Pancreas (tissue), 10 donors: ENCODE data around the gene TRIM9. TPM values are rescaled to one million over a fixed set of nuclear protein-coding genes. Genes with fewer than 3 reads are reported as not detected.

Experiments
- ATAC-seq, 4 donors: fragments of 200-7000 bp; cut with Tn5 transposase; one replicate each; pipeline versions ENCODE4 v1.8.0 to v1.9.1; 2020; ENCODE audit warnings: mild to moderate bottlenecking in 4 of 4, moderate library complexity in 4 of 4
- DNase-seq, 6 donors: peaks; one replicate each; pipeline ENCODE4 v3.0.0-alpha.2; 2020
- FAIRE-seq: peaks from 2 replicates; lab custom pipeline; 2012; peaks lifted over from hg19 to GRCh38; lab: Jason Lieb, UNC
- H3K27ac ChIP-seq, 4 donors: fragments of 200-600 bp; sonication (generic); 1 replicate in 3 of 4; 2 replicates in 1 of 4; pipeline versions ENCODE4 v1.5.0 to v1.8.0; 2020
- H3K27me3 ChIP-seq, 4 donors: fragments of 200-600 bp; one replicate each; pipeline ENCODE4 v1.8.0; 2021
- H3K36me3 ChIP-seq, 3 donors: fragments of 200-600 bp; sonication (generic) in 1 of 3; one replicate each; pipeline versions ENCODE4 v1.5.0 to v1.8.0; 2020 to 2021
- H3K4me1 ChIP-seq, 3 donors: fragments of 200-600 bp; one replicate each; pipeline ENCODE4 v1.8.0; 2021
- H3K4me3 ChIP-seq, 4 donors: fragments of 200-600 bp; sonication (generic) in 2 of 4; one replicate each; pipeline versions ENCODE4 v1.5.0 to v1.8.0; 2020 to 2021
- H3K9me3 ChIP-seq, 4 donors: fragments of 200-600 bp; one replicate each; pipeline ENCODE4 v1.8.0; 2021
- CTCF ChIP-seq, 4 donors: fragments of 200-600 bp; sonication (generic) in 3 of 4; IDR thresholded peaks; one replicate each; pipeline versions ENCODE4 v1.5.0 to v1.8.0; 2021; ENCODE audit warnings: antibody characterized with exemption in 4 of 4
- WGBS, 2 donors: extraction: QIAGEN DNeasy Blood & Tissue Kit; methylation state at CpG; one replicate each; pipeline ENCODE4 v1.1.7; 2013; 5-methylcytosine and 5-hydroxymethylcytosine counted together
- intact Hi-C, 3 donors: fragments of 100-400 bp; cut with DNase I; formaldehyde crosslinking; loops; one replicate each; pipeline versions ENCODE4 v1.11.1 to v1.14.2; 2022
- polyA plus RNA-seq, 2 donors: library from polyadenylated mRNA; stranded (reverse); fragments of 200-250 nt; gene quantifications; one replicate each; pipeline ENCODE4 v1.2.3, GENCODE V29; 2013
- total RNA-seq, 6 donors: library from RNA; stranded (reverse); fragmentation: NEBNext Ultra II Directional in 4 of 6; extraction: Animal tissue kit (Norgen Biotek cat#: 25700) in 4 of 6; gene quantifications; one replicate each; pipeline versions ENCODE4 v1.2.1 to v1.2.4, GENCODE V29; 2021 to 2023
- donor health status: healthy with polysubstance abuse.
- donor health status: DM: no; HTN: no; CAD: no; lungs with moderate emphysema.
- donor health status: DM: no; HTN: no; CAD: no.
- donor health status: control.
- donor health status: control.
- donor health status: Bipolar disorder and iron deficiency.
- donor health status: DM: yes; HTN: yes; CAD: no.
- donor health status: DM: no; HTN: no; CAD: no.
- donor health status: DM: no; HTN: no; CAD: no.
- donor health status: DM: yes; HTN: yes; CAD: no.

Gene TRIM9
- total and polyA plus RNA-seq, 8 donors = 0.25 to 3.4 (median 0.79) TPM

GRCh38 chr14:50932592-50933495, 162.1 kb downstream of the TRIM9 start:
- 87 to 93% methylated on average over 4 of the region's 4 CpGs for WGBS, 2 donors
- Histone ChIP-seq H3K36me3 (no peaks in the 10 kb centered on the region), H3K27ac (no peak overlapping the region), H3K27me3 (no peaks in the 10 kb centered on the region), H3K4me1 (peaks cover 0 to 3% (median 0%) of the 10 kb centered on the region in 3 donors), H3K4me3 (no peak overlapping the region), H3K9me3 (no peaks in the 10 kb centered on the region)
- no peak for TF ChIP-seq CTCF (IDR thresholded peaks at IDR 0.05)
- peak in 1 of 4 donors; percentile 42 for ATAC-seq
- intact Hi-C loops = no loop called here
- DNase-seq = no peak
- no peak for FAIRE-seq

GRCh38 chr14:50932156-50932555, 162.7 kb downstream of the TRIM9 start:
- DNase-seq (no peak), ATAC-seq (peak in 2 of 4 donors; percentile 52 to 63), FAIRE-seq (no peak)
- no peaks in the 10 kb centered on the region for H3K27me3 ChIP-seq
- WGBS, 2 donors = 41 to 47% methylated on average over 1 of the region's 1 CpG
- H3K4me1 ChIP-seq = peaks cover 0 to 3% (median 0%) of the 10 kb centered on the region in 3 donors
- intact Hi-C loops = no loop called here
- H3K4me3 ChIP-seq = no peak overlapping the region
- H3K36me3 ChIP-seq = no peaks in the 10 kb centered on the region
- no peaks in the 10 kb centered on the region for H3K9me3 ChIP-seq
- no peak overlapping the region for H3K27ac ChIP-seq
- no peak for TF ChIP-seq CTCF (IDR thresholded peaks at IDR 0.05)

GRCh38 chr14:50931559-50931958, 163.3 kb downstream of the TRIM9 start:
- ATAC-seq (no peak), FAIRE-seq (no peak), DNase-seq (no peak)
- no peak overlapping the region for H3K4me3 ChIP-seq
- intact Hi-C loops = no loop called here
- no peaks in the 10 kb centered on the region for H3K27me3 ChIP-seq
- peaks cover 0 to 3% (median 0%) of the 10 kb centered on the region in 3 donors for H3K4me1 ChIP-seq
- 91 to 97% methylated on average over 3 of the region's 3 CpGs for WGBS, 2 donors
- no peaks in the 10 kb centered on the region for H3K36me3 ChIP-seq
- TF ChIP-seq CTCF (IDR thresholded peaks at IDR 0.05) = no peak
- no peaks in the 10 kb centered on the region for H3K9me3 ChIP-seq
- H3K27ac ChIP-seq = no peak overlapping the region

GRCh38 chr14:50929506-50929905, 165.4 kb downstream of the TRIM9 start:
- TF ChIP-seq CTCF (IDR thresholded peaks at IDR 0.05) = no peak
- Histone ChIP-seq H3K27me3 (no peaks in the 10 kb centered on the region), H3K4me1 (peaks cover 0 to 3% (median 0%) of the 10 kb centered on the region in 3 donors), H3K36me3 (no peaks in the 10 kb centered on the region), H3K4me3 (no peak overlapping the region), H3K27ac (no peak overlapping the region), H3K9me3 (no peaks in the 10 kb centered on the region)
- no peak for FAIRE-seq
- intact Hi-C loops = no loop called here
- WGBS, 2 donors = 62 to 87% methylated on average over 2 of the region's 2 CpGs
- no peak for DNase-seq
- no peak for ATAC-seq
